Large intestine (tissue), 3 donors: ENCODE data around the gene PTOV1. TPM values are rescaled to one million over a fixed set of nuclear protein-coding genes. Genes with fewer than 3 reads are reported as not detected.
A peak's percentile ranks its signal among the peaks of the same experiment; 100 is the strongest.

ENCODE experiments used
- DNase-seq, 2 donors: peaks; one replicate each; pipeline versions ENCODE4 v3.0.0 to v3.0.0-alpha.2; 2013
- H3K27ac ChIP-seq: one replicate; pipeline ENCODE4 v1.5.1; 2013; ENCODE audit warnings: low read length
- H3K27me3 ChIP-seq: 2 replicates; pipeline ENCODE4 v1.6.1; 2013; ENCODE audit warnings: low read length; ENCODE audit not compliant: control insufficient read depth, insufficient read depth
- H3K36me3 ChIP-seq: 2 replicates; pipeline ENCODE4 v1.6.1; 2013; ENCODE audit warnings: low read length; ENCODE audit not compliant: control insufficient read depth, insufficient read depth
- H3K4me1 ChIP-seq: one replicate; pipeline ENCODE4 v1.6.1; 2013; ENCODE audit warnings: low read length; ENCODE audit not compliant: control insufficient read depth, insufficient read depth
- H3K4me3 ChIP-seq: one replicate; pipeline ENCODE4 v1.5.1; 2013; ENCODE audit warnings: low read length
- H3K9me3 ChIP-seq: one replicate; pipeline ENCODE4 v1.6.1; 2013; ENCODE audit warnings: mild to moderate bottlenecking, low read depth, low read length, moderate library complexity; ENCODE audit not compliant: control insufficient read depth
- WGBS: methylation state at CpG from one replicate; pipeline ENCODE4 v1.1.5; 2013; ENCODE audit warnings: low lambda C conversion rate; ENCODE audit not compliant: insufficient coverage; 5-methylcytosine and 5-hydroxymethylcytosine counted together
- polyA plus RNA-seq: library from polyadenylated mRNA; unstranded; fragments of 120-200 nt; gene quantifications from one replicate; pipeline ENCODE4 v1.2.1, GENCODE V29; 2013

PTOV1 gene
- polyA plus RNA-seq, 1 donor, result 153 TPM

DNA sequence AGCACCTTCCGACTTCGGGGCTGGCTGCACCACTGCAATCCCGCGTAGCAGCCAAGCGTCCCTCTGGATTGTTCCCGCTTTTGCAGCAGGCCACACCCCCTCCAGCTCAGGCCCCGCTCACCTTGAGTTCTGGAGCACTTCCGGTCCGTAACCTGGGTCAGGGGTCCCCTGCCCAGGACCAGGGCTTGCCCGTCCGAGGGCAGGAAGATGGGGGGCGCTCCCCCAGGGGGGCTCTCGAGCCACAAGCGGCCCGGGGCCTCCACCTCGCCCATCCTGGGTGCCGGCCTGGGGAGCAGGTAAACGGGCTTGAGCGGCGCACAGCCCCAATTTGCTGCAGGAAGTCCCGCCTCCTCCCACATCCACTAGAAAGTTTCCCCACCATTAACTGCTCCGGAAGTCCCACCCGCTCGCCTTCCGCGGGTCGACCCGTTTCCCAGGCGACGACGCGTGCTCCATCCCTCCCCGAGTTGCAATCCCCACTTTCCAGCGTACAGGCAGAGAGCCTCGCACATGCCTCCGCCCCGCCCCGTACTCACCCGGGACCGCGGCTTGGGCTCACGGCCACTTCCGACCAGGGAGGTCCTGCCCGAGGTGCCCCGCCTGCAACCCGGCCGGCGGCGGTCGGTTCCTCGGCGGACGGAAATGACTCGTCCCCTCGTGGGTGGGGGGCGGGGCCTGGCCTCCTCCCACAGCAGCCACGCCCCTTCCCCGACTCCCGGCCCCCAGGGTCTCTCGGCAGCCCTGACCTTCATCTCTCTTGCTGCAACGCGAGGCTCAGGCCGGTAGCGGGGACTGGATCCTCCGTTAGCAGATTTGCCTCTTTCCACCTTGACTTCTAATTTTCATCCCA, 16.2 kb downstream of the PTOV1 start, which contains the start of gene PNKP:
Gene PNKP, minus strand, starts transcription at position 644 of the 850 bp plus-strand sequence. Its CDS starts 372 bp downstream, at position 272.
- peaks cover 30% of the 10 kb centered on the region for H3K4me1 ChIP-seq
- peak; percentile 92 to 98 for DNase-seq
- H3K4me3 ChIP-seq, result peak within 1 kb of the TSS; percentile 97
- H3K27ac ChIP-seq, result peak within 1 kb of the TSS; percentile 99
- H3K27me3 ChIP-seq, result no peaks in the 10 kb centered on the region
- peaks cover 35% of the 10 kb centered on the region for H3K36me3 ChIP-seq
- WGBS, result no CpG with 5 or more reads among the region's 65 CpGs
- peaks cover 2% of the 10 kb centered on the region for H3K9me3 ChIP-seq

DNA sequence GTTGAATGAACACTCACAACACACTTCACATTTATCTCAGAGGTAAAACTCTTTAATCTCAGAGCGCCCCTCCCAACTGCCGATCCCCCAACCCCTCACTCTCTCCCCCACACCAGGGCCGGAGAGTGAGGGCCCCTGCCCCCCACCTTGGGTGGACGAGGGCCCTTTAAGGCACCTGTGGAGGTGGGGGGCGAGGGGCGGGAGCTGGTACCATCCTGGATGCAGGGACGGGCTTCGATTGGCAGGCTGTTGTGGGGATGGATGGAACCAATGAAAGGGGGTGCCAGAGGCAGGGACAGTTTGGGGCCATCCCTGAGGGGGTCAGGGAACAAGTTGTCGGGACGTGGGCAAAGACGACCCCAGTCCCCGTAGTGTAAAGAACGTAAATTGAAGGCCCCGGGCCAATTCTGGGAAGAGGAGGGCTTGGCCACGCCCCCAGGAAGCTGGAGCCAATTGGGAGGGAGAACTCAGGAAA, 18.1 kb downstream of the PTOV1 start:
- no CpG with 5 or more reads among the region's 15 CpGs for WGBS
- H3K9me3 ChIP-seq, result no peaks in the 10 kb centered on the region
- peak overlapping the region; percentile 74 for H3K27ac ChIP-seq
- peaks cover 28% of the 10 kb centered on the region for H3K36me3 ChIP-seq
- peak overlapping the region; percentile 38 for H3K4me3 ChIP-seq
- H3K4me1 ChIP-seq, result peaks cover 30% of the 10 kb centered on the region
- no peaks in the 10 kb centered on the region for H3K27me3 ChIP-seq
- no peak for DNase-seq

DNA sequence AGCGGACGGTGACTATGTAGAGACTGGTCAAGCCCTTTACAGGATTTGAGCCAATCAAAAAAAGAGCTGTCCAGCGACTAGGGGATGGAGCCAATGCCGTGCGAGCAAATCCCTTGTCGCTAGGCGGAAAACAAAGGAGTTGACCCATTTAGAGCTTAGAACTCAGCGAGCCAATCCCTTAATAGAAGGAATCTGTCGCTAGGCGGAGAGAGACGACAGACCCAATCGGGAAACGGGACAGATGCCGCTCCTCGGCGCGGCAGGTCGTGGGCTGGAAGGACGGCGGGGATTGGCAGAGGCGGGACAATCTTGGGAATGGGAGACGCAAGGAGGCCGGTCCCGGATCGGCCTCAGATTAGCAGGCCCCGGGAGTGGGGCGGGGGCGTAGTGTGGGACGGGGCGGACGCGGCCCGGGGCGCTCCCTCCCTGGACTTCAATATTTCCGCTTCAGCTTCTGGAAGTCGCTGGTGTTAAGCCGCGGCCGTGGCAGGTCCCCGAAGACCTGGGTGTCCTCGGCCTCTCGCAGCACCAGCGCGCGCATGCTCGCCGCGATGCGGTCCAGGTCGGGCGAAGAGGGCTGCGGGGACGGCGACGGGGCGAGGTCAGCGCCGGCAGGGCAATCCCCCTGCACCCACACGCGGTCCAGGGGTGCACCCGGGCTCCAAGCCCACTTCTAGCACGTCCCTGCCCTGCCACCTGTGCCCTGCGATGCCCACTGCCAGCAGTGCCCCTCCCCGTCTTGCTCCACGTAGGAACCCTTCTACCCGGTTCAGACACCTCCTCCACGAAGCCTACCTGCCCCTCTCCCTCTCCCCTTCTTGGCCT, 18.7 kb downstream of the PTOV1 start:
- no CpG with 5 or more reads among the region's 67 CpGs for WGBS
- no peaks in the 10 kb centered on the region for H3K9me3 ChIP-seq
- H3K27me3 ChIP-seq, result no peaks in the 10 kb centered on the region
- DNase-seq, result peak; percentile 99 to 100
- H3K36me3 ChIP-seq, result peaks cover 26% of the 10 kb centered on the region
- H3K27ac ChIP-seq, result peak overlapping the region; percentile 82
- peaks cover 30% of the 10 kb centered on the region for H3K4me1 ChIP-seq
- peak overlapping the region; percentile 48 for H3K4me3 ChIP-seq

DNA sequence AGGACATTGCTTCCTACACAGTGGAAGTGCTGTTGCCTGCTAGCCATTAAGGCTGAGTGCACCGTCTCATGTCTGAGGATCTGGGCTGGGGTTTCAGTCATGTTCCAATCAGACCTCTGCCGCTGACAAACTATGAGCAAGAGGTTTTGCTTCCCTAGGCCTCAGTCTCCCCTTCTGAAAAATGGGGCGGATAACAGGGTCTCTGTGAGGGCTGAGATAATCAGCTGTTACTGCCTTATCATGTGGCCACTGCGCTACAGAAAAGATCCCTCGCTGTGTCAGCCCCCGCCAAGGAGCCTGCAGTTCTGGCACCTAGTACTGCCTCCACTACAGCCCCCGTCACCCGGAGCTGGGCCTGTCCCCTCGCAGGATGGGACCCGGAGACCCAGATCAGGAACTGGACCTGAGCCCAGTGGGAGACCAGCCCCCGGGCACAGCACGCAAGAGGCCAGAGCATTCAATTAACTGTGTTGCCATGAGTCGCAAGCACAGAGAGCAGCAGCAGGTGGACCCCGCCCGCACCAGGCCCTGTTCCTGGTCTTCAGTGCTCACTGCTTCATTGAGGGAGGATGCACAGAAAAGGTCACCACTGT, 19.4 kb downstream of the PTOV1 start:
- peak overlapping the region; percentile 82 for H3K27ac ChIP-seq
- H3K27me3 ChIP-seq, result no peaks in the 10 kb centered on the region
- H3K9me3 ChIP-seq, result no peaks in the 10 kb centered on the region
- DNase-seq, result no peak
- H3K4me3 ChIP-seq, result peak overlapping the region; percentile 48
- H3K4me1 ChIP-seq, result peaks cover 33% of the 10 kb centered on the region
- peaks cover 23% of the 10 kb centered on the region for H3K36me3 ChIP-seq
- WGBS, result no CpG with 5 or more reads among the region's 15 CpGs

DNA sequence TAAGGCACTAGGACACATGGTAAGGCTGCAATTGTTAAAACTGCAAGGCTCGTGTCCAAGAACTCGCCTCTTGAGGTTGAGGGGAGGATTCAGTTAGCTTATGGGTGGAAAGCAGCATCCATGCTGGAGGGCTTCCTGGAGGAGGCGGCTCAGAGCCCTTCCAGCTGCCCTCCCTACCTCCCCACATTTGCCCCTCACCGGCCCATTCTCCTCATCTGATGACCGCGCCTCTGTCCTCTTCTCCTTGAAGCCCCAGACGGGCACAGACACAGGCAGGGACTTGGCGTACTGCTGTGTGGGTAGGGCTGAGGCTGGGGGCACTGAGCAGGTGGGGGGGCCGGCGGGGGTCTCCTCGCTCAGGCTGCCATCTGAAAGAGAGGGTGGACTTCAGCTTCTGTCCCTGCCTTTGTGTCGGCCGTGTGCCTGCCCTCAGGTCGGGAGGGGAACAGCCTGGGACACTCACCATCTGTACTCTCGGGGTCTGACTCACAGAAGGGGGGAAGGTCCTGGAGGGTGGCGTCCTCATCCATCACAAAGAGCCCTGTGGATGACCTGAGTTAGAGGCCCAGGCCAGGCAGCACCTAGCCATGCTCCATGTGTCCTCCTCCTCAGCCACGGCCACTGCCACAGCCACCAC, 20.5 kb downstream of the PTOV1 start:
- no peak for DNase-seq
- Histone ChIP-seq H3K4me1 (peaks cover 28% of the 10 kb centered on the region), H3K27ac (no peak overlapping the region), H3K4me3 (no peak overlapping the region), H3K9me3 (peaks cover 4% of the 10 kb centered on the region), H3K27me3 (no peaks in the 10 kb centered on the region), H3K36me3 (peaks cover 23% of the 10 kb centered on the region)
- WGBS, result no CpG with 5 or more reads among the region's 17 CpGs

DNA sequence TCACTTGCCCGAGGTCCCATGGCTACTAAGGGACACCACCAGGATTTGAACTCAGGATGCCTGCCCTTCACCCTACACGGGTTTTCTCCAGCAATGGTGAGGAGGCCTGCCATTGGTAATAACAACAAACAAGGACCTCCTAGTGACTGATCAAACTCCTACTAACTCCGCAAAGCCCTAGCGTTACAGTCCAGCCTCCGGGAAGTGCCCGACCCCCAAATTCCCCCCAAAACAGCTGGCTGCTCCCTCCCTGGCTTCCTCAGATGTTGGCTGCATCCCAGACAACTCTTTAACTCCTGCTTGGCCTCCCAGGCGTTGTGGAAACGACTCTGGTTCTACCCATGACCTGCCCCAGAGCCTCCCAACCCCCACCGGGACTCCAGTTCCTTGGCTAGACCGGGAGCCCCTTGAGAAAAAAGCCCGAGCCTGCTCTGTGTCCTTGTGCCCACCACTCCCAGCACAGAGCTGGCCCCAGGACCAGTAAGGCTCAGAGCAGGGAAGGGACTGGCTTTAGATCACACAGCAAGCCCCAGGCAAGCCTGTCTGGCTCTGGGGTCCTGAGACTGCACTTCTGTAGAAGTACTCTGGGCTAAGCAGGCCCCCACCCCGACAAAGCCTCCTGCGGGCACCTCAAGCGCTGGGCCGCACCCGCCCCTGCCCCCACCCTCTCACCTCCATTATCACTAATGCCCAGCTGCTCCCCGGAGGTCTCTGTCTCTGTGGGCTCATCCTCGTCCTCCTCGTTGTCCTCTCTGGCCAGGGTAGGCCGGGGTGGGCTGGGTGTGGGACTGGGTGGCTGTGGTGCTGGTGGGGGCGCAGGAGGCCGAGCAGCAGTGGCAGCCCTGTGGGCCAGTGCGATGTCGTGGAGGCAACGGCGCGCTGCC, 21.5 kb downstream of the PTOV1 start:
- no peak overlapping the region for H3K27ac ChIP-seq

DNA sequence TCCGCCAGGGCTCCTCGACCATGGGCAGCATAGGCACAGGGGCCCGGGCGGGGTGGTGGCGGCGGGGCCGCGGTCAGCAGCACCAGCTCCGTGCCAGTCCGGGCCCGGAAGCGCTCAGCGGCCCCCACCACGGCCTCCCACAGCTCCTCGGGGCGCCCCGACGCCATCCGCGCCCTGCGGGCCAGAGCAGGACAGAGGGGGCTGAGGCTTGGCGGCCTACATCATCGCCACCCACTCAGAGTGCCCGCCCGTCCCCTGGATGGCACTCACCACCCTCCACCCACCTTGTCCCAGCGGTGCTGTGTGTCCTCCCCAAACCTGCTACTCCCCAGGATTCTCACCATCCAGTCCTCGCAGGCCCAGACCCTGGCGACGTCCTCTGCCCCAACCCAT, 22.2 kb downstream of the PTOV1 start:
- Histone ChIP-seq H3K9me3 (peaks cover 4% of the 10 kb centered on the region), H3K4me3 (no peak overlapping the region), H3K36me3 (peaks cover 23% of the 10 kb centered on the region), H3K27me3 (no peaks in the 10 kb centered on the region), H3K4me1 (peaks cover 24% of the 10 kb centered on the region), H3K27ac (no peak overlapping the region)
- DNase-seq, result no peak
- WGBS, result no CpG with 5 or more reads among the region's 29 CpGs

More for the DNA sequence above, 21.5 kb downstream of the PTOV1 start:
- Histone ChIP-seq H3K27me3 (no peaks in the 10 kb centered on the region), H3K4me3 (no peak overlapping the region), H3K9me3 (peaks cover 4% of the 10 kb centered on the region), H3K36me3 (peaks cover 23% of the 10 kb centered on the region), H3K4me1 (peaks cover 26% of the 10 kb centered on the region)
- no CpG with 5 or more reads among the region's 27 CpGs for WGBS
- no peak for DNase-seq

DNA sequence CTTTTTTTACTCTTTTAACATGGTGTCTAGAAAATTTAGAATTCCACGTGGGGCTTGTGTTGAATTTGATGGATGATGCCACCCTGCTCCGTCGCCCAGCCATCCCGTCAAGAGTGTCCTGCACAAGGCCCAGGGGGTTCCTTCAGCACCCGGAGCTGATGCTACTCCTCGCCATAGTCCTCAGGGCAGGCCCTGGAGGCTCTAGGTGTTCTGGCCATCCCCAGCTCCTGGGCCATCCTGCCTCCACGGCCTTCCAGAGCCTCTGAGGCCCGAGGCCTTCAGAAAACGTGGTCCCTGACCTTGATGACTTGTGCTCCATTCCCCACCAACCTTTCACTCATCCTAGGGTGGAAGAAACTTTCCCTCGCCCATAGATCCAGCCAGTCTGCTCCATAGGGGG, 22.9 kb downstream of the PTOV1 start:
- no peak overlapping the region for H3K4me3 ChIP-seq

DNA sequence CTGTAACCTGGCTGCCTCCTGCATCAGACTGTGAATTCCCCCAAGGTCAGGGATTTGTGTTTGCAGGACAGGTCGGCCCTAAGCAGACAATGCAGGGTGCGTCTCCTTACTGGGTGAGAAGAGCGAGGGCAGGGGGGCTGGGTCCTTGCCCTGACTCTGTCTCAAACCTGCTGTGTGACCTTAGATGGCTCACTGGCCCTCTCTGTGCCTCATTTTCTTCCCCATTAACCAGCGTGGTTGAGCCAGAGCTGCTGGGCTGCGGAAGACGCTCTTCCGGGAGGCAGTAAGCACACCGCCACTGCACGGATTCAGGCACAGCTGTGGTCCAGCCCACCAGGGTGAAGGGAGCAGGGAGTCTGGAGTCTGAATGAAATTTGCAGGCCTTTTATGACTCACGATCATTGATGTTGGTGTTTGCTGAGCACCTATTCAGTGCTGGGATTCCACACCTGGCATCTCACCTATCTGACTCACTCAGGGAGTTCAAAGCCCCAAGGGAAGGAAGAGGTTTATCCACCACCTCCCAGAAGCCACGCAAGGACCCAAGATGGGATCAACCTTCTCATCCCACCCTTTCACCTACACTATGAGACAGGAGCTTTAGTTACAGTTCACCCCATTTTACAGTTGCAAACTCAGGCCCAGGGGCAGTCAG, 23.7 kb downstream of the PTOV1 start:
- DNase-seq, result no peak
- WGBS, result no CpG with 5 or more reads among the region's 11 CpGs
- Histone ChIP-seq H3K36me3 (peaks cover 30% of the 10 kb centered on the region), H3K9me3 (peaks cover 4% of the 10 kb centered on the region), H3K27ac (no peak overlapping the region), H3K27me3 (no peaks in the 10 kb centered on the region), H3K4me1 (peaks cover 24% of the 10 kb centered on the region), H3K4me3 (no peak overlapping the region)

More for the DNA sequence above, 22.9 kb downstream of the PTOV1 start:
- Histone ChIP-seq H3K27ac (no peak overlapping the region), H3K4me1 (peaks cover 24% of the 10 kb centered on the region), H3K27me3 (no peaks in the 10 kb centered on the region), H3K36me3 (peaks cover 23% of the 10 kb centered on the region), H3K9me3 (peaks cover 4% of the 10 kb centered on the region)
- DNase-seq, result no peak
- 90% methylated on average over 2 of the region's 10 CpGs for WGBS
